Left ventricle myocardium superior (tissue), 1 donor: ENCODE data around the gene NUF2. TPM values are rescaled to one million over a fixed set of nuclear protein-coding genes. Genes with fewer than 3 reads are reported as not detected.

Experiments
- ATAC-seq: fragments of 200-7000 bp; cut with Tn5 transposase; one replicate; pipeline ENCODE4 v1.9.1; 2020; ENCODE audit warnings: mild to moderate bottlenecking, moderate library complexity
- DNase-seq: peaks from one replicate; pipeline ENCODE4 v3.0.0-alpha.2; 2020
- intact Hi-C: fragments of 100-400 bp; cut with micrococcal nuclease; formaldehyde crosslinking; loops from one replicate; pipeline ENCODE4 v1.11.0; 2022
- total RNA-seq: library from RNA; stranded (reverse); fragmentation: NEBNext Ultra II Directional; extraction: Animal tissue kit (Norgen Biotek cat#: 25700); gene quantifications from one replicate; pipeline ENCODE4 v1.2.1, GENCODE V29; 2021
- donor health status: DM: no; HTN: yes; CAD: no; lungs with severe emphysema.

NUF2 gene
- total RNA-seq, 1 donor from 2014 or later = 0.77 TPM

- DNase-seq (no peak), ATAC-seq (no peak)
- intact Hi-C loops = no loop called here
Observed at GRCh38 chr1:163388970-163389369, 67.2 kb downstream of the NUF2 start.

DNA sequence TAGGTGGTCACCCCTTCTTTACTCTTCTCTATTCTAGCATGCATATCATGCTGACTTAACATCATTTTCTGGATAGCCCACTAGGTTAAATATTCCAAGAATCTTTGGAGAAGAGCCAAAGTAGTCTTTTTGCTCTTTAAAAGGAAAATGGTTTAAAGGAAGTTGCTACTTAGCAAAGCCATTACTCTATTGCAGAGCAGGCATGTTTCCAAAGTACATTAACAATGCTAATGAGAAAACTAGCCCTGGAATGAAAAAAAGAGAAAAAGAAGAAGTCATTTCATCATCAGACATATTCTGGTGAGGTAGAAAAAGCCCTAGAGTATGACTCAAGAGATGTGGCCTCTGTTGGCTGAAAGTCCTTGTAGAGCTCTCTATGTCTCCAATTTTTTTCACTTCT lies 74.0 kb downstream of the NUF2 start:
- ATAC-seq = no peak
- no peak for DNase-seq
- intact Hi-C loops = no loop called here

- no peak for ATAC-seq
Observed at GRCh38 chr1:163397451-163398200, 75.9 kb downstream of the NUF2 start.

DNA sequence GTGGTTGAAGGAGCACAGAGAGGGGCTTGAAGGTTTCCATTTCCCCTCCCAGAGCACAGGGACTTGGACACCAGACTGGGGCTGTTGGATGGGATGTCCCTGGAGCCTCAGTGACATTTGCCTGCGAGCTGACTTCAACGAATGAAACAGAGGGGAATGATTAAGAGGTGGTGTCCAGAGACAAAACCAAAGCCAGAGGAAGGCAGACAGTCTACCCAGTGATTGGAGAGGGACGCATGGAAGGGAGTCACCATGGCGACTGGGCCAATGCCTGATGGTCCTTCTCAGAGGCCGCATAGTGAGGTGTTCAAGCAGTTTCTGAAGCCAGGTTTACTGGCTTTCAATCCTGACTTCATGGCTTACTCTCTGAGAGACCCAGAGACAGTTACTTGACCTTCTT lies 77.2 kb downstream of the NUF2 start:
- DNase-seq (no peak), ATAC-seq (no peak)
- intact Hi-C loops = no loop called here

More at GRCh38 chr1:163397451-163398200, 75.9 kb downstream of the NUF2 start:
- intact Hi-C loops = no loop called here
- no peak for DNase-seq

- DNase-seq (no peak), ATAC-seq (no peak)
- intact Hi-C loops = no loop called here
Observed at GRCh38 chr1:163399976-163400601, 78.3 kb downstream of the NUF2 start.

DNA sequence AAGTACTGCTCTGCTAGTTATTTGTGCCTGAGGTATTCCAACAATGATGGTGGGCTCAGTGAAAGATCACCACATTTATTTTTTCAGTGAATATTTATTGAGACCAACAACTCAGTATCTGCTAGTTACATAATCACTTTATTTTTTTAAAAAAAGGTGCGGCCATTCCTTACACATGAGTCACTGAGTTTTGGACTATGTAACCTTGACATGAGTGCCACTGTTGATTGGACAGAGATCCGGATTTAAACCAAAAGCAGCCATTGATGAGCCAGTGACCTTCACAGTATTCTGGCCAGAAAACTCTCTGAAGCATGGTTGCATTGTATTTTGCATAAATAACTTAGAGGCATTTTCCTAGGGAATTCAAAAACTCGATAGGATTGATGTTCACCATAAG lies 79.5 kb downstream of the NUF2 start:
- intact Hi-C loops = no loop called here
- no peak for ATAC-seq

More for the DNA sequence above, 79.5 kb downstream of the NUF2 start:
- no peak for DNase-seq

Other genes with a start within 250 kb of the NUF2 start
- 278 TPM for gene RGS5, start 119.0 kb upstream of the NUF2 start, total RNA-seq